GM19238 (cell line): ENCODE measurements around the gene GRIK4.

Experiments used
- DNase-seq: peaks from one replicate; pipeline ENCODE4 v3.0.0; 2011; ENCODE audit warnings: low spot score; ENCODE audit not compliant: insufficient read length

The GRIK4 gene

GRCh38 chr11:120633616-120634393 lies 122.3 kb downstream of the GRIK4 start:
- DNase-seq, result no peak

GRCh38 chr11:120634706-120635105 lies 123.2 kb downstream of the GRIK4 start:
- DNase-seq, result no peak

GRCh38 chr11:120635136-120635810 lies 123.7 kb downstream of the GRIK4 start:
- no peak for DNase-seq

GRCh38 chr11:120637131-120637530 lies 125.6 kb downstream of the GRIK4 start:
- no peak for DNase-seq

- no peak for DNase-seq
These were observed 130.8 kb downstream of the GRIK4 start for GRCh38 chr11:120642196-120642894.

GRCh38 chr11:120643284-120643683 lies 131.7 kb downstream of the GRIK4 start:
- no peak for DNase-seq

- DNase-seq, result no peak
These were observed 134.1 kb downstream of the GRIK4 start for GRCh38 chr11:120645639-120646038.

- no peak for DNase-seq
These were observed 134.7 kb downstream of the GRIK4 start for GRCh38 chr11:120646206-120646605.

GRCh38 chr11:120647681-120648080 lies 136.1 kb downstream of the GRIK4 start:
- no peak for DNase-seq

- DNase-seq, result no peak
These were observed 137.2 kb downstream of the GRIK4 start for GRCh38 chr11:120648771-120649170.

GRCh38 chr11:120649316-120649715 lies 137.8 kb downstream of the GRIK4 start:
- no peak for DNase-seq

- no peak for DNase-seq
These were observed 139.8 kb downstream of the GRIK4 start for GRCh38 chr11:120651396-120651795.

GRCh38 chr11:120651836-120652235 lies 140.3 kb downstream of the GRIK4 start:
- DNase-seq, result no peak

GRCh38 chr11:120652705-120653335 lies 141.3 kb downstream of the GRIK4 start:
- DNase-seq, result no peak

GRCh38 chr11:120655589-120655988 lies 144.0 kb downstream of the GRIK4 start:
- DNase-seq, result no peak

- DNase-seq, result no peak
These were observed 145.9 kb downstream of the GRIK4 start for GRCh38 chr11:120657306-120658070.

GRCh38 chr11:120658071-120658423 lies 146.5 kb downstream of the GRIK4 start:
- no peak for DNase-seq

GRCh38 chr11:120659076-120659475 lies 147.5 kb downstream of the GRIK4 start:
- DNase-seq, result no peak

- DNase-seq, result no peak
These were observed 148.5 kb downstream of the GRIK4 start for GRCh38 chr11:120660024-120660565.

GRCh38 chr11:120662071-120662676 lies 150.6 kb downstream of the GRIK4 start:
- DNase-seq, result no peak
